HG02763 (cell line): Measurements from ENCODE around the gene SMPDL3B.
"Not testable (repeated sequence)": the region's sequence is repeated elsewhere in the genome, so short reads cannot be mapped to it uniquely, and the experiment has no call there.

Experiments used
- ATAC-seq: cut with Tn5 transposase; IDR thresholded peaks from one replicate; pipeline ENCODE4 v1.9.1; 2021; ENCODE audit warnings: mild to moderate bottlenecking, moderate library complexity; ENCODE audit not compliant: unreplicated experiment

SMPDL3B gene

DNA sequence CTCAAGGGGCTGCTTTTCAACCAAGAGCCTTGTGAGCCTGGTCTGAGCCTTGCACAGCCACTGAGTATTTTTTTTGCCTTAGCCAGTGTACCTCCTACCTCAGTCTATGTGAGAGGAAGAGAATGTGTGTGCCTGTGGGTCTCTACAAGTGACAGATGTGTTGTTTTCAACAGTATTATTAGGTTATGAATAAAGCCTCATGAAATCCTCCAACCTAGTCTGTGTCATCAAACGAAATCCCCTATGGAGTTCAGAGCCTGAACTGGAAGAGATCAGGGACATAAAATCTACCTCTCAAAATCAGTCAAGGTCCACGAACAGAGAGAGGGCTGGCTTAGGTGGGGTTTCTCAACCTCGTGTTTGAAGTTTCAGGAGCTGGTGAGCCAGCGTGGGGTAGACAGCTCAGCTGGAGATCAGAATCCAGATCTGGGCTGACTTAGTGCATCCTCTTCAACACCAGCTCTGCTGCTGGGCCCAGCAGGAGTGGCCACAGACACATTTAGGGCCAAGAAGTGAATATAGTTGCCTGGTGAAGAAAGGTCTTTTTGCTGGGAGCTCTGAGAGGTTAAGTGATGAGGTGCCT, 33.2 kb downstream of the SMPDL3B start:
- no peak for ATAC-seq

DNA sequence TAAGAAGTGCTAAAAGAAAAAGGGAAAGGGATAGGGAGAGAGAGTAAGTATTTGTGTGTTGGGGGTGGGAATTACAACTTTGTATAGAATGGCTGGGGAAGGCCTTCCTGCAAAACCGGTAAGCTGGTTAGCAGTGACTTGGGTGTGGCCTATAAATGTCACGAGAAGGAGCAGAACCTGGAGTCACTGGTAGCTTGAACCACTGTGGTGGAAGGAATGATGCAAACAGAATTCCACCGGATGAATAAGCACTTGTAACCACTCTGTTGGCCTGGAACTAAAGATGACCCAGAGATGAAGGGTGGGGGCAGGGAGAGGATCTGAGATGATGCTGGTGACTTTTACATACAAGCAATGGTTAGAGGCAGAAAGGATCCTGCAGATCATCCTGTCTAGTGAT, 33.9 kb downstream of the SMPDL3B start:
- ATAC-seq = no peak

DNA sequence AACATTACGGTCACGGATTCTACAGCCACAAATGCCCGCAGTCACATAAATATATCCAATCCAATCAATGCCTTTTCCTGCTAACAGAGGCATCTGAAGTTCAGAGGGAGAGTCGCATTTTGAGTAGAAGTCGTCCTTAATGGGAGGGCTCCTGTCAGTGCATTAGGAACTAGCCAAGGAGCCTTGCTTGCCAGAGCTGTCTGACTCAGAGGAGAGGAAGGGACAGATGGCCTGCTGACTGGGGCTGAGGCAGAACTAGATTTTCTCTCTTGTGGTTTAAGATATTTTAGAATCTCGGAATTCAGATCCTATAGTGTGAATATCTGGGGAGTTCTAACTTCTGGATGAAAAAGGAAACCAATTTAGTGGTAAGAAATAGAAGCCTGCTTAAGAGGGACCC, 35.6 kb downstream of the SMPDL3B start:
- no peak for ATAC-seq

DNA sequence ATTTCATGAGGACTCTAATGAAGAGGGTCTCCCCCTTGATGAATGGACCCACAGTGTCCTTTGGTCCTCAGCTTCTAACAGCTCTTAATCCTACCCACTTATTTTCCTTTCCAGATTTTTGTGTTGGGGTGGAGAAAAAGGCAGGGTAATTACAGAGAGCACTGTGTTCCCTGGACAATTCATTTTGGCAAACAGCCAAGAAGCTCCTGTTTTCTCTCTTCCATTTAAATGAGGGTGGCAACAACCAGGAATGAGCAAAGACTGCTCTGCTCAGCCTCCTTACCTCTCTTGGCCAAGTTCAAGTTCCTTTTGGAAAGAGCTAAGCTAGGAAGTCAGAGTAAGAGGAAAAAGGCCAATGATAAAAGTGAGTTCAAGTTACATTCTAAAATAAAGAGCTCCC, 36.9 kb downstream of the SMPDL3B start:
- ATAC-seq = no peak

DNA sequence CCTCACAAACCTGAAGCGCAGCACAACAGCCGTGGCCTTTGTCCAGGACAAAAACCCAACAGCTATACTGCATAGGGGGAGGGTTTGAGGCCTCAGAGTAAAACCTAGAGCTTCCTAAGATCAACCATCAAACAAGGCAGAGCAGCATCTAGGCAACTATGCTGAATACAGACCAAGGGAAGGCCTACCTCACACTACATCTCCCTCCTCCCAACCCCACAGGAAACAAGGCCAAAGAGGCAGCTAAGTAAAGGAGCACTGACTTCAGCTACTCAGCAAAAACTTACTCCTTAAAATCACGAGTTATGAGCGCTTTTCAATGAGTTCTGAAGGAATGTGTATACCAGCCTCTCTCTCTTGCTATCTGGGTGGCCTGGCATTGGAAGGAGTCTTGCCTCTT, 37.3 kb downstream of the SMPDL3B start:
- ATAC-seq = no peak

DNA sequence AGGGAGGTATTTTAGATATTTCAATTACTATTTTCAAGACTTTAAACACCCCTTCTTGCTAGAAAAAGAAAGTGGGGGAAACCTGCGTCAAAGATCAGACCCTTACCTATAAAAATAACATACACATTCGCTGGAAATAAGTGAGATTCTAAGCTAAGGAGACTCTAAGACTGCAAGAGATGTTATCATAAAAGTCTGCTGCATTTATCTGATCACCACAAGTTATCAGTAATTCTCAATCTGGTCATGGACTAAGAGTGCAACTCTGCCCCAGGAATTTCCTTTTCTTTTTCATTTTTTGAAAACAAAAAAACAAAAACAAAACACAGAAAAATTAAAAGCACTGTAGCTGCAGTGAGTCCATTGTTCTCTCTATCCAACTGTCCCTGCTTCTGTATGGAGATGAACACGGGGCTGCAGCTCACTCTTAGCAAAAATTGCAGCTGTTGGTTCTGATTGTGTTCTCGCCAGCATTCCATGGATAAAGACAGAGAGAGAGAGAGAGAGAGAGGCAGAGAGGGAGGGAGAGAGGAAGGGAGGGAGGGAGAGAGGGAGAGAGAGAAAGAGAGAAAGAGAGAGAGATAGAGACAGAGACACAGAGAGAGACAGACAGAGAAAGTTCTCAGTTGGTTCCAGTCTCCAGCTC, 39.1 kb downstream of the SMPDL3B start:
- ATAC-seq = no peak

DNA sequence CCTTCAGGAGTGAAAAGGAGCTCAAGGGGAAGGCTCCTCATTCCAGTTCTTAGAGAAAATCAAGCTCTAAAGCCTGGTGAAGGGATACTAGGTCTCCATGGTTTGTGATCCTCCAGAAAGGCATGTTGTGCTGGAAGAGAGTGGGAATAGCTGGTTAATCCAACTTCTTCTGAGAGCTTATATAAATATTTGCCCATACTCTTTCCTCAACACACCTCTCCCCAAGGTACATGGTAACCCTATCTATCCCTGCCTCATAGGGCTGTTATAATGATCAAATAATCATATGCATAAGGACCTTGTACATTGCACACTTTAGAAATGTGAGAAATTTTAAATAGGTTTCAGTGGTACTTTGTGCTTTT, 39.6 kb downstream of the SMPDL3B start:
- ATAC-seq = no peak

DNA sequence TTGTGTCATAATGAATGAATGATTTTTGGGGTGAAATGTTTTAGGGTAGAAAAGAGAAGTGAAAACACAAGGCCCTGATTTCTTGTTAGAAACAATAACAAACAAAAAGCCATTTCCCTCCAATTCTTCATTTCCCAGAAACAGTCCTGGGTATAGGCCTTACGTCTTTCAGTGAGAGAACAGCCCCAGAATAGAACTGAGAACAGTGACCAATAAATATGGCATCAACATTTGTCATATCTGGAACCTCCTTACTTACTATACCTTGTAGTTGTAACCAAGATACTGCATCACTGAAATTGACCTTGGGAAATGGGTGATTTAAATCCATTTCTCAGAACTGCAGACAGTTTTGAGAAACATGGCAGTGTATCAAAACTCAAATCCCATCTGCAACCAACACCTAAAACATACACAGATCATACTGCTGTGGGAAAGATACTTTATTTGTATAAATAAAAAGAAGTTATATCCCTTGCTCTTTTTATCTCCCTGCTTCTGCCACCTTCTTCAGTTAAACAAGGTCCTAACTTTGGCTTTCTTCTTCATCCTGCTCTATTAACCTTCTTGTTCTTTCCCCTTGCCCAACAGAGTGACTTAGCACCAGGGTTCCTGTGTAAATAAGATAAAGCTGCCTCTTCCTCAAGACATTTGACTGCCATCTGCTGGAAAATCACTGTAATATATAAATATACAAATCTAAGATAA, 44.5 kb downstream of the SMPDL3B start:
- no peak for ATAC-seq

DNA sequence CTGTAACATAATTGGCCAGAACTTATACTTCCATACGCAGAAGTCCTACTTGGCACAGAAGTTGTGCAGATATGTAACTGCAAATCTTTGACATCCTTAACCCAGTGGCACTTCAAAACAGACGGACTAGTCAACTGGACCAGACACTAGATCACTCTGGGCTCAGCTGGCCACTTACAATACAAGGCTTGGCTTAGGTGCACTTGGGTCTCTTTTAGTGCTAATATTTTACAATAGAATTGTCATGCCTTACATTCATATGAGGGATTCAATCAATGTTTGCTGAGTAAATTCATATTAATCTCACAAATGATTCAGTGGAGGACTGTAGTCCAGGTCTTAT, 45.0 kb downstream of the SMPDL3B start:
- no peak for ATAC-seq

DNA sequence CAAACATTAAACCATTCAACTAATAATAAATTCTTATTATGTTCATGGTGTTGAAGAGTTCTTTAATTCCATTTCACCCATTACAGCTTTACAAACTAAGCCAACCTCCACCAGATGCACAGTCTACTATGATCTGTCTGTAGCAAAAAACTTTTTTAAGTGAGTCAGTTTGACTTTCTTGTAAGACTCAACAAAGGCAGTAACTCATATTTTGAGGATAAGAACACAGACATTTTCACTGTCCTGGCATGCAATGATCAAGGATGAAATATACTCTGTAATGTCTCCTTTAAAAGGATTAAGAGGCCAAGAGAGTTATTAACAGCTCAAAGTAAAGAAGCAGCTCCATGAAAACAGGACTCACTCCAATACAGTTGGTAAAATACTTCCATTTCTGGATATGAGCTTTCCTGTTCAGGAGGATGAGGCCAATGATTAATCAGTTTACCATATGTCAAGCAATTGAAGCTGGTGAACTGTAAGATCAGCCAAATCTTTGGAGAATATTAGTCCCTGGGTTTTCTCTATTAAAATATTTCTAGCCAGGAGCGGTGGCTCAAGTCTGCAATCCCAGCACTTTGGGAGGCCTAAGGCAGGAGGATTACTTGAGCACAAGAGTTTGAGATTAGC, 45.5 kb downstream of the SMPDL3B start:
- ATAC-seq = no peak

DNA sequence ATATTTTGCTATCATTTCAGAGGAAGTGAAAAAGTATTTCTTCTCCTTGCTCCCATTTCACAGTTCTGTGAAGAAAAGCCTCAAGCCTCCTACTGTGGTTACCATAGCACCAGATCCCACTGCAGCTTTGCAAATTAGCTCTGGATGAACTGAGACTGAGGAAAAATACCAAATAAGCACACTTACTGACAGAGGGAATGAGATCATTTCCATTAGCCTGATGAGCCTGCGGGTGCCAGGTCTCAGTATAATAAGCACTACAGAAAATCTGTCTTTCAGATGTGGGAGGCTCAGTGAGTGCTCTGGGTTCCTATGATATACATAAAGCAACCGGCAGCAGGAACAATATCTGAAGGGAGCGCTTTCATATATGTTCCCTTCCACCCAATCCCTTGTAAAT, 46.3 kb downstream of the SMPDL3B start:
- no peak for ATAC-seq

DNA sequence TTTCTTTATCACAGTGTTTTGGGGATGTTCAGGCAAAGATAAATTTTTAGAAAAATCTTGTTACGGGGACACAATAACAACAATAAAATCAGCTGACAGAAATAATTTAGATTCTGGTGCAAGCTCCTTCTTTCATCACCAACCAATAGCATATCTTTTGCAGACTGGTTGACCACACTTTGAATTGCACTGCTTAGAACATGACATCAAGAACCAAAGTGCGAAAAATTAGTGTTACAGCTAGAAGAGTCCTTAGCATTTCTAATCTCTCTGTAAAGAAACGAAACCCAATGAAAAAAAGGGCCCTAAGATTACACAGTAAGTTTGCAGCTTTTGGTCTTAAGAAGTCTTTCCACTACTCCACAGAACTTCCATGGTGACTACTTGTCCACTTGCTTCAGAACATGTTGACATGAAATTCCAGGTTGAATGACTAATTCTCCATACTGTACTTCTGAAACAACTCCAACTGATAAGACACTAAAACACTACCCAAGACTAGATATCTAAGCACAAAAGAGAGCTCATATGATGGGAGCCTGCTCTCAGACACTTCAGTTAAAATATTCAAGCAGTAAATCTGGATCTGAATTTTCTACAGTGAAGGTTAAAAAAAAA, 56.2 kb downstream of the SMPDL3B start:
- no peak for ATAC-seq

DNA sequence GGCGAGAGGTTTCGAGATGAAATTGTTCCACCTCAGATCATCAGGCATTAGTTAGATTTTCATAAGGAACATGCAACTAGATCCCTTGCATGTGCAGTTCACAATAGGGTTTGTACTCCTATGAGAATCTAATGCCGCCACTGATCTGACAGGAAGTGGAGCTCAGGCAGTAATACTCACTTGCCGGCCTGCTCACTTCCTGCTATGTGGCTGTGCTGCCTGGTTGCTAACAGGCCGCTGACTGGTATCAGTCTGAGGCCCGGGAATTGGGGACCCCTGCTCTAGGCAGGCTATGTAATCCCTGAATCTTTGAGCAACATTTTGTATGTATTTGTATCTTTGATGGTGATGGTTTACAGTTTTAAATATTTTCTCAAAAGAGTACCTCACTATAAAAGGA, 57.5 kb downstream of the SMPDL3B start:
- ATAC-seq = no peak

DNA sequence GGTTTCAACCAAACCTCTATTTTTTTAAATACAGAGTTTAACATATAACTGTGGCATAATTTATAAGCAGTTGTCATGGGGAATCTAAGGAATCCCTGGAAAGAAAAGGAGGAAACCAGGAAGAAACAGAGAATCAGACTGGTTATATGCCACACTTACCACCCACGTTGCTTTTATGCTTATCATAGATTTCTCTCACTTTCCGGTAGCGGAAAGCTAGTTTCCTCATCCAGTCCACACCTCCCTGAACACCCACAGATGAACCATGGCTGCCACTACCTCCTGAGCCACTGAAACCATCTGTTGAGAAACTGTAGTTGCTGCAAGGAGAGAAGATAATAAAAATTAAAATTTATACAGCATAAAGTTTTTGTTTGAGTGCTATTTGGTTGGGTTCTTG, 58.4 kb downstream of the SMPDL3B start:
- no peak for ATAC-seq

DNA sequence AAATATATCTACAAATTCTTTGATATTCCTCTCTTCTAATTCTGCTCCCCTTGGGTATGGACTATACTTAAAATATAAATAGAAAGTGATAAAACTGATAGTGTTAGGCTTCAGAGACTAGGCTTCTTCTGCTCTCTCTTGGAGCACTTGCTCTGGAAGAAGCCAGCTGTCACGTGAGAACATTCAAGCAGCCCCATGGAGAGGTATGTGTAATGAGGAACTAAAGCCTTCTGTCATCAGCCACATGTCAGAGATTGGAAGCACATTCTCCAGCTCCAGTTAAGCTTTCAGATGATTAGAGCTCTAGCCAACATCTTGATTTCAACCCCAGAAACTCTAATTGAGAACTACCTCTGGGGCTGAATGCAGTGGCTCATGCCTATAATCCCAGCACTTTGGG, 59.3 kb downstream of the SMPDL3B start:
- no peak for ATAC-seq

DNA sequence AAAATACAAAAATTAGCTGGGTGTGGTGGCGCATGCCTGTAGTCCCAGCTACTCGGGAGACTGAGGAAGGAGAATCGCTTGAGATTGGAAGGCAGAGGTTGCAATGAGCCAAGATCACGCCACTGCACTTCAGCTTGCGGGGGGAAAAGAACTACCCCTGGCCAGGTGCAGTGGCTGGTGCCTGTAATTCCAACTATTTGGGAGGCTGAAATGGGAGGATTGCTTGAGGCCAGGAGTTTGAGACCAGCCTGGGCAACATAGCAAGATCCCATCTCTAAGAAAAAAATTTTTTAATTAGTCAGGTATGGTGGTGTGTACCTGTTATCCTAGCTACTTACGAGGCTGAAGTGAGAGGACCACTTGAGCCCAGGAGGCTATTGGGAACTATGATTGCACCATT, 59.7 kb downstream of the SMPDL3B start:
- not testable (repeated sequence) for ATAC-seq

DNA sequence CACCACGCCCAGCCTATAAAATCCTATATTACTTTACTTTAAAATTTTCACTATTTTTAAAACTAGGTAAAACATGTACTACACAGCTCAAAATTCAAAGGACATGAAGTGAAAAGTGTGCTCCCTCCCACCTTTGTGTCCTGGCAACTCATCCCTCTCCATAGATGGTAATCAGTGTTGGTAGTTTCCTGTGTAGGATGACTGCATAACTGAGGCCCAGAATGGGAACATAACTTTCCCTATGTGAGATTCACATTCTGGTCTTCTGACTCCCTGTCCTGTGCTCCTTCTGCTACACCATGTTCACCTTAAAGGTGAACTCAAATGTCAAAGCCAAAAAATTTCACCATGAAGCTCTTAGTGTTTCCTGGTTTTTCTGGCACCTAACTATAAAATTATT, 64.3 kb downstream of the SMPDL3B start:
- ATAC-seq = no peak

DNA sequence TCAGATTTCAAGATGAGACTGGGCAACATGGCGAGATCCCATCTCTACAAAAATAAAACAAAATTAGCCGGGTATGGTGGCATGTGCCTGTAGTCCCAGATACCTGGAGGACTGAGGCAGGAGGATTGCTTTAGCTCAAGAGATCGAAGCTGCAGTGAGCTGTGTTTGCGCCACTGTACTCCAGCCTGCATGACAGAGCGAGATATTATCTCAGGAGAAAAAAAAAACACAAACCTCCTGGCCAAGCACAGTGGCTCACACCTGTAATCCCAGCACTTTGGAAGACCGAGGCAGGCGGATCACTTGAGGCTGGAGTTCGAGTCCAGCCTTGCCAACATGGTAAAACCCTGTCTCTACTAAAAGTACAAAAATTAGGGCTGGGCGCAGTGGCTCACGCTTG, 67.8 kb downstream of the SMPDL3B start:
- ATAC-seq = no peak

DNA sequence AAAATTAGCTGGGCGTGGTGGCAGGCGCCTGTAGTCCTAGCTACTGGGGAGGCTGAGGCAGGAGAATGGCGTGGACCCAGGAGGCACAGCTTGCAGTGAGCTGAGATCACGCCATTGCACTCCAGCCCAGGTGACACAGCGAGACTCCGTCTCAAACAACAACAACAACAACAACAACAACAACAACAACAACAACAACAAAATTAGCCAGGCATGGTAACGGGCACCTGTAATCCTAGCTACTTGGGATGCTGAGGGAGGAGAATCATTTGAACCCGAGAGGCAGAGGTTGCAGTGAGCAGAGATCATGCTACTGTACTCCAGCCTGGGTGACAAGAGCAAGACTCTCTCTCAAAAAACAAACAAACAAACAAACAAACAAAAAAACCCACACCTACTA, 68.3 kb downstream of the SMPDL3B start:
- not testable (repeated sequence) for ATAC-seq
